OCI-LY3 (cell line): Measurements from ENCODE around the gene GOLPH3L.

ENCODE experiments used
- H2AFZ ChIP-seq: fragments of 200-600, 300-600 bp; shearing (Covaris generic); 2 replicates; pipeline ENCODE4 v1.6.0; 2014; ENCODE audit warnings: antibody characterized with exemption, low read depth, low read length
- H3K27ac ChIP-seq: fragments of 200-600, 300-600 bp; sonication (generic); 2 replicates; pipeline ENCODE4 v1.5.1; 2014; ENCODE audit warnings: mild to moderate bottlenecking, low read length, moderate library complexity, mixed read lengths
- H3K27me3 ChIP-seq: fragments of 200-600, 300-600 bp; sonication (generic); 2 replicates; pipeline ENCODE4 v1.6.1; 2014; ENCODE audit warnings: low read depth, low read length, mixed read lengths
- H3K36me3 ChIP-seq: fragments of 200-600, 300-600 bp; sonication (generic); replicated peaks from 2 replicates; pipeline ENCODE3; 2014; ENCODE audit warnings: low read depth, low read length, mixed read lengths
- H3K4me1 ChIP-seq: fragments of 300-600, 200-600 bp; sonication (generic); 2 replicates; pipeline ENCODE4 v1.6.1; 2014; ENCODE audit warnings: low read length, mixed read lengths
- H3K4me2 ChIP-seq: fragments of 200-600, 300-600 bp; sonication (generic); 2 replicates; pipeline ENCODE4 v1.6.1; 2014; ENCODE audit warnings: low read length, mixed read lengths
- H3K4me3 ChIP-seq: fragments of 300-600, 200-600 bp; sonication (generic); 2 replicates; pipeline ENCODE4 v1.5.1; 2014; ENCODE audit warnings: antibody characterized with exemption, mild to moderate bottlenecking, low read length, moderate library complexity
- H3K79me2 ChIP-seq: fragments of 300-600, 200-600 bp; shearing (Covaris generic); 2 replicates; pipeline ENCODE4 v1.6.1; 2014; ENCODE audit warnings: mild to moderate bottlenecking, low read length, mixed read lengths
- H3K9ac ChIP-seq: fragments of 300-600, 200-600 bp; shearing (Covaris generic); 2 replicates; pipeline ENCODE4 v1.6.0; 2014; ENCODE audit warnings: mild to moderate bottlenecking, low read length, moderate library complexity
- H3K9me3 ChIP-seq: fragments of 200-600, 300-600 bp; shearing (Covaris generic); 2 replicates; pipeline ENCODE4 v1.6.1; 2014; ENCODE audit warnings: low read length, mixed read lengths; ENCODE audit not compliant: insufficient read depth
- H4K20me1 ChIP-seq: fragments of 200-600, 300-600 bp; sonication (generic); 2 replicates; pipeline ENCODE4 v1.6.1; 2016; ENCODE audit warnings: low read length, mixed read lengths; ENCODE audit not compliant: insufficient read depth
- EZH2phosphoT487 ChIP-seq: fragments of 200-600 bp; shearing (Covaris generic); IDR thresholded peaks from 2 replicates; pipeline ENCODE4 v1.6.1; 2018; ENCODE audit warnings: antibody characterized with exemption, mixed run types, low read depth
- TF ChIP-seq, protein P1 (sequence below): fragments of 200-600, 300-600 bp; sonication (generic); IDR thresholded peaks from 2 replicates; pipeline ENCODE4 v1.5.1; 2014; ENCODE audit warnings: antibody characterized with exemption, low read length, low read depth

The GOLPH3L gene

DNA sequence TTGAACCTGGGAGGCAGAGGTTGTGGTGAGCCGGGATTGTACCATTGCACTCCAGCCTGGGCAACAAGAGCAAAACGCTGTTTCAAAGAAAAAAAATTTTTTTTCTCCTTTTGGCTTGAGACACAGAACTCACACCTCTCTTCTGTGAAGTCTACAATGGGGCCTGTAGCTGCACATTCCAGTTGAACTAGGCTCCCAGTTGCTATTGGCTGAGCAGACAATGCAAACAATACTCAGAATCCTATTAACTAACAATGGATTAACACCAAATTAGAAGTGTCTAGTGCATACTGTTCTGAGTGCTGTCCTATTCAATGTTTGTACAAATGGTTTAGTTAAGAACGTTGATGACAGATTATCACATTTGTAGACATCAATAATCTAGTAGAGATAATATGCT lies 100.0 kb downstream of the GOLPH3L start:
- no peak overlapping the region for H3K9ac ChIP-seq
- H3K9me3 ChIP-seq, result no peaks in the 10 kb centered on the region
- H3K4me2 ChIP-seq, result no peak overlapping the region
- H3K79me2 ChIP-seq, result no peaks in the 10 kb centered on the region
- H3K27ac ChIP-seq, result no peak overlapping the region
- no peaks in the 10 kb centered on the region for H3K27me3 ChIP-seq
- H4K20me1 ChIP-seq, result no peaks in the 10 kb centered on the region
- H3K36me3 ChIP-seq, result no peaks in the 10 kb centered on the region
- H2AFZ ChIP-seq, result no peak overlapping the region
- no peak for TF ChIP-seq EZH2phosphoT487
- TF ChIP-seq, protein P1, sequence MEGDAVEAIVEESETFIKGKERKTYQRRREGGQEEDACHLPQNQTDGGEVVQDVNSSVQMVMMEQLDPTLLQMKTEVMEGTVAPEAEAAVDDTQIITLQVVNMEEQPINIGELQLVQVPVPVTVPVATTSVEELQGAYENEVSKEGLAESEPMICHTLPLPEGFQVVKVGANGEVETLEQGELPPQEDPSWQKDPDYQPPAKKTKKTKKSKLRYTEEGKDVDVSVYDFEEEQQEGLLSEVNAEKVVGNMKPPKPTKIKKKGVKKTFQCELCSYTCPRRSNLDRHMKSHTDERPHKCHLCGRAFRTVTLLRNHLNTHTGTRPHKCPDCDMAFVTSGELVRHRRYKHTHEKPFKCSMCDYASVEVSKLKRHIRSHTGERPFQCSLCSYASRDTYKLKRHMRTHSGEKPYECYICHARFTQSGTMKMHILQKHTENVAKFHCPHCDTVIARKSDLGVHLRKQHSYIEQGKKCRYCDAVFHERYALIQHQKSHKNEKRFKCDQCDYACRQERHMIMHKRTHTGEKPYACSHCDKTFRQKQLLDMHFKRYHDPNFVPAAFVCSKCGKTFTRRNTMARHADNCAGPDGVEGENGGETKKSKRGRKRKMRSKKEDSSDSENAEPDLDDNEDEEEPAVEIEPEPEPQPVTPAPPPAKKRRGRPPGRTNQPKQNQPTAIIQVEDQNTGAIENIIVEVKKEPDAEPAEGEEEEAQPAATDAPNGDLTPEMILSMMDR, result no peak
- no peak overlapping the region for H3K4me3 ChIP-seq
- H3K4me1 ChIP-seq, result no peaks in the 10 kb centered on the region
